H1 (cell line): Measurements from ENCODE around the gene CDH22. TPM values are rescaled to one million over a fixed set of nuclear protein-coding genes. Genes with fewer than 3 reads are reported as not detected.

ENCODE experiments used
- polyA plus RNA-seq, 7 experiments: library from polyadenylated mRNA; depleted of rRNA in 3 of 7; stranded (reverse) in 5 of 7; unstranded in 2 of 7; fragments of >200 nt in 5 of 7; fragments of 200-250 nt in 2 of 7; gene quantifications; 1 replicate in 5 of 7; 2 replicates in 1 of 7; 4 replicates in 1 of 7; pipeline versions ENCODE4 v1.2.1 to v1.2.3, GENCODE V29; 2011 to 2013; ENCODE audit warnings: missing spikeins in 2 of 7, mixed read lengths in 2 of 7
- total RNA-seq: library from RNA; stranded (reverse); fragmentation: NEBNext Ultra II Directional; extraction: Animal tissue kit (Norgen Biotek cat#: 25700); gene quantifications from 2 replicates; pipeline ENCODE4 v1.2.1, GENCODE V29; 2021
- TF ChIP-seq, protein P1 (sequence below): IDR thresholded peaks from 2 replicates; pipeline ENCODE4 v1.6.1; 2012; ENCODE audit warnings: low read length, inconsistent platforms

The CDH22 gene
- total and polyA plus RNA-seq, 2 of the 8 experiments (the other 6 are each of a cell fraction or from before 2014, with no cell fraction given): 0.35 to 0.39 TPM

DNA sequence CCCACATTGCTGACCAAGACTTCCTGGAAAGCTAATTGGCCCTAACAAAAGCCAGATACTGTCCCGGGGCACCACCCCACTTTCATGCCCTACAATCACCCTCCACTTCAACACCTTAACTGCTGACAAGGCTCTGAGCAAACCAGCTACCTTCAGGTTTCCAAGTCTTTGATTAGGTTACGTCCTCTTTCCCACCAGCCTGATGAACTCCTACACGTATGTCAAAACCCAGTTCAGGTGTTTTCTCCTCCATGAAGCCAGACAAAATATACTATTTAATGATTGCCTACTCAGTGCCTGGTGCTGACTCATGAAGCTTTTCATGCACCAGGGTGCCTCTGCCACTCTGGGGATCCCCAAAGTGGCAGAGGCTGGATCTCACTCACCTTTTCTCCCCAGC, 58.6 kb downstream of the CDH22 start (continued):
- TF ChIP-seq, protein P1, sequence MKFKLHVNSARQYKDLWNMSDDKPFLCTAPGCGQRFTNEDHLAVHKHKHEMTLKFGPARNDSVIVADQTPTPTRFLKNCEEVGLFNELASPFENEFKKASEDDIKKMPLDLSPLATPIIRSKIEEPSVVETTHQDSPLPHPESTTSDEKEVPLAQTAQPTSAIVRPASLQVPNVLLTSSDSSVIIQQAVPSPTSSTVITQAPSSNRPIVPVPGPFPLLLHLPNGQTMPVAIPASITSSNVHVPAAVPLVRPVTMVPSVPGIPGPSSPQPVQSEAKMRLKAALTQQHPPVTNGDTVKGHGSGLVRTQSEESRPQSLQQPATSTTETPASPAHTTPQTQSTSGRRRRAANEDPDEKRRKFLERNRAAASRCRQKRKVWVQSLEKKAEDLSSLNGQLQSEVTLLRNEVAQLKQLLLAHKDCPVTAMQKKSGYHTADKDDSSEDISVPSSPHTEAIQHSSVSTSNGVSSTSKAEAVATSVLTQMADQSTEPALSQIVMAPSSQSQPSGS: no peak
